Activated CD4-positive, alpha-beta T cell treated with anti-CD3 and anti-CD28 coated beads for 36 hours (primary cell): Measurements from ENCODE around the gene SPEM1. TPM values are rescaled to one million over a fixed set of nuclear protein-coding genes. Genes with fewer than 3 reads are reported as not detected.
A peak's percentile ranks its signal among the peaks of the same experiment; 100 is the strongest.
"Not testable (repeated sequence)": the region's sequence is repeated elsewhere in the genome, so short reads cannot be mapped to it uniquely, and the experiment has no call there.

Experiments used
- ATAC-seq: fragments of 200-7000 bp; cut with Tn5 transposase; one replicate; pipeline ENCODE4 v1.10.0; 2021; ENCODE audit warnings: mild to moderate bottlenecking, moderate library complexity
- CTCF ChIA-PET: fragments of 350-600 bp; sonication (Branson Sonifier 250); formaldehyde crosslinking; loops from one replicate; lab custom pipeline; 2021; ENCODE audit warnings: antibody characterized with exemption; lab: Charles Lee
- POLR2A ChIA-PET: fragments of 350-600 bp; sonication (Branson Sonifier 250); formaldehyde crosslinking; loops from one replicate; lab custom pipeline; 2021; ENCODE audit warnings: antibody characterized with exemption, inconsistent platforms; lab: Charles Lee
- DNase-seq: peaks from one replicate; pipeline ENCODE4 v3.0.0-alpha.2; 2020
- H3K27ac Mint-ChIP-seq: one replicate; pipeline ENCODE4 v1.8.0; 2021; ENCODE audit warnings: mixed read lengths
- H3K27me3 Mint-ChIP-seq: one replicate; pipeline ENCODE4 v1.8.0; 2021; ENCODE audit warnings: mixed read lengths
- H3K36me3 Mint-ChIP-seq: one replicate; pipeline ENCODE4 v1.8.0; 2021; ENCODE audit warnings: low read depth, mixed read lengths
- H3K4me1 Mint-ChIP-seq: one replicate; pipeline ENCODE4 v1.8.0; 2021; ENCODE audit warnings: mixed read lengths
- H3K4me3 Mint-ChIP-seq: one replicate; pipeline ENCODE4 v1.8.0; 2021; ENCODE audit warnings: mild to moderate bottlenecking, moderate library complexity, mixed read lengths
- H3K9me3 Mint-ChIP-seq: one replicate; pipeline ENCODE4 v1.8.0; 2021; ENCODE audit warnings: low read depth, mixed read lengths
- intact Hi-C, 2 experiments: fragments of 100-400 bp; cut with DNase I in 1 of 2; cut with micrococcal nuclease in 1 of 2; formaldehyde crosslinking; loops; one replicate each; pipeline versions ENCODE4 v1.14.2 to v1.15.1; 2022 to 2024; cut with DNase I, micrococcal nuclease
- total RNA-seq, 2 experiments: library from RNA; stranded (reverse); gene quantifications; one replicate each; pipeline ENCODE4 v1.2.3, GENCODE V29; 2021

SPEM1 gene
- total RNA-seq, 2 experiments from 2014 or later = not detected

- ChIA-PET CTCF (interaction anchor here (0.5 to 1.1 kb wide), 3 partner anchors 9 to 120 kb away, joined by 3 to 4 read pairs (median 3); no protein-coding TSS in a partner anchor), POLR2A (no interaction called here)
- DNase-seq (no peak), ATAC-seq (no peak)
- intact Hi-C loops = no loop called here
- peaks cover 9% of the 10 kb centered on the region for H3K4me1 Mint-ChIP-seq
- peaks cover 17% of the 10 kb centered on the region for H3K36me3 Mint-ChIP-seq
- no peak overlapping the region for H3K4me3 Mint-ChIP-seq
- no peaks in the 10 kb centered on the region for H3K27me3 Mint-ChIP-seq
- H3K27ac Mint-ChIP-seq = no peak overlapping the region
- H3K9me3 Mint-ChIP-seq = no peaks in the 10 kb centered on the region
Observed at GRCh38 chr17:7462474-7463371, 42.6 kb downstream of the SPEM1 start.

- intact Hi-C loops = no loop called here
- Mint-ChIP-seq H3K9me3 (no peaks in the 10 kb centered on the region), H3K4me3 (no peak overlapping the region), H3K27me3 (no peaks in the 10 kb centered on the region), H3K27ac (no peak overlapping the region), H3K36me3 (peaks cover 17% of the 10 kb centered on the region), H3K4me1 (peaks cover 10% of the 10 kb centered on the region)
- ATAC-seq (no peak), DNase-seq (no peak)
- CTCF ChIA-PET = interaction anchor here (1.1 kb wide), 1 partner anchor 19 kb away, joined by 3 read pairs; no protein-coding TSS in a partner anchor
- POLR2A ChIA-PET = interaction anchor here (0.6 to 0.8 kb wide), 2 partner anchors 13 to 92 kb away, joined by 3 read pairs; no protein-coding TSS in a partner anchor
Observed at GRCh38 chr17:7463372-7463846, 43.3 kb downstream of the SPEM1 start.

DNA sequence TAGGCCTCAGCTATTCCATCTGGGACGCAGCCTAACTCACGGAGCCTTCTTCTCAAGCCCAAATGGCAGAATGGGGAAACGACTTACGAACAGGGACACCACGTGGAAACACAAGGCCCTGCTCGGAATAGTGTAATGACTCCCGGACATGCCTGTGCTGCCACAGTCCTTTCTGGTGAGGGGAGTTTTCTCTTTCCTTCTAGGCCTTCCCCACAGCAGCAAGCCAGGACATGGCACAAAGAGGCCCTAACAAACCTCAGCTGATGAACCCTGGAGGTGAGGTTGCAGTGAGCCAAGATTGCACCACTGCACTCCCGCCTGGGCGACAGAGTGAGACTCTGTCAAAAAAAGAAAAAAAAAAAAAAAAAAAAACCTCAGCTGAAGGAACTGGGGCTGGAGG lies 44.0 kb downstream of the SPEM1 start:
- ATAC-seq = no peak
- Mint-ChIP-seq H3K9me3 (no peaks in the 10 kb centered on the region), H3K4me3 (no peak overlapping the region), H3K4me1 (peaks cover 10% of the 10 kb centered on the region), H3K27ac (no peak overlapping the region), H3K27me3 (no peaks in the 10 kb centered on the region), H3K36me3 (peaks cover 17% of the 10 kb centered on the region)
- no peak for DNase-seq
- ChIA-PET POLR2A (interaction anchor here (0.6 to 0.8 kb wide), 2 partner anchors 12 to 92 kb away, joined by 3 read pairs; no protein-coding TSS in a partner anchor), CTCF (interaction anchor here (0.6 to 1.1 kb wide), 2 partner anchors 20 to 85 kb away, joined by 3 to 4 read pairs; no protein-coding TSS in a partner anchor)
- intact Hi-C loops = no loop called here

DNA sequence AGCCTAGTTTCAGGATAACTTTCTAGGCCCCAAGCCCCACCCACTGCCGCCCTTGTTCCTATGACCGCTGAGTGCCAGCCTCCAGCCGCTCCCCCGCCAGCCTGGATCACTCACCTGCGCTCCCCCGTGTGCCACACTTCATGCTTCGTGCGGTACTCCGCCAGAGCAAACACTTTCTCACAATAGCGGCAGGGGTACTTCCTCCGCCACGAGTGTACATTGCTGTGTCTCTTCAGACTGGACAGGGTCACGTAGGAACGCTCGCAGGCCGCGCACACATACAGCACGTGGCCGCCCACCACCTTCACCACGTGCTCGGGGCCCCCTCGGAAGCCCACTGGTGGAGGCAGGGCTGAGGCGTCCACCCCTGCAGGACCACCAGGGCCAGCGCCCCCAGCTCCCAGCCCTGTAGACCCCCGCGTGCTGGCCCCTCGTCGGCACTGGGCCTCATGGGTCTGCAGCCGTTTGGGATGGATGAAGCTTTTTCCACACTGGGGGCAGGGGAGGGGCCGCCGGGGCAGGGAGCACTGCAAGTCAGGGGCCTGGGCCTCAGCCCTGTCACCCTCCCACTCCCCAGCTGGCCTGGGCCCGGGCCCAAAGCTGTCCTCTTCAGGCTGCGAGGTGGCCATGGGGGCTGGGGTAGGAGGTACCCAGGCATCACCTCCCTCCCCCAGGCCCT lies 45.6 kb downstream of the SPEM1 start:
- ChIA-PET POLR2A (interaction anchor here (1.1 kb wide), 1 partner anchor 22 kb away, joined by 3 read pairs; no protein-coding TSS in a partner anchor), CTCF (interaction anchor here (0.9 kb wide), 1 partner anchor 10 kb away, joined by 4 read pairs; no protein-coding TSS in a partner anchor)
- Mint-ChIP-seq H3K9me3 (no peaks in the 10 kb centered on the region), H3K4me3 (no peak overlapping the region), H3K4me1 (peaks cover 10% of the 10 kb centered on the region), H3K27me3 (no peaks in the 10 kb centered on the region), H3K27ac (no peak overlapping the region), H3K36me3 (peaks cover 17% of the 10 kb centered on the region)
- DNase-seq (no peak), ATAC-seq (no peak)
- intact Hi-C loops = no loop called here

DNA sequence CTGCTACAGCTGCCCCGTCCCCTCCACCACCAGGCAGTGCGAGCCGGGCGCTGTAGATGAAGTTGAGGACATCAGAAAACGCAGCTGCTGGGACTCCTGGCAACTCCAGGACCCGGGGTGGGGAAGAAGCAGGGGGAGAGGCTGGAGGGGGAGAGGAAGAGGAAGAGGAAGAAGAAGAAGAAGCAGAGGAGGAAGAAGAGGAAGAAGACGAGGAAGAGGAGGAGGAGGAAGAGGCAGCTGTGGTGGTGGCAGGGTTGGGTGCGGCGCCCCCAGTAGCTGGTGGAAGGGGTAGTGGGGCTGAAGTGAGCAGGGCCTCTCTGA lies 46.2 kb downstream of the SPEM1 start:
- CTCF ChIA-PET = interaction anchor here (0.9 kb wide), 1 partner anchor 10 kb away, joined by 4 read pairs; no protein-coding TSS in a partner anchor
- H3K4me3 Mint-ChIP-seq = no peak overlapping the region

GRCh38 chr17:7466639-7467341 lies 46.7 kb downstream of the SPEM1 start:
- H3K27me3 Mint-ChIP-seq = no peaks in the 10 kb centered on the region
- CTCF ChIA-PET = interaction anchor here (0.9 kb wide), 1 partner anchor 9 kb away, joined by 4 read pairs; no protein-coding TSS in a partner anchor
- peaks cover 14% of the 10 kb centered on the region for H3K36me3 Mint-ChIP-seq
- H3K4me3 Mint-ChIP-seq = no peak overlapping the region
- DNase-seq (no peak), ATAC-seq (no peak)
- H3K4me1 Mint-ChIP-seq = peaks cover 15% of the 10 kb centered on the region
- POLR2A ChIA-PET = interaction anchor here (0.7 to 1.1 kb wide), 3 partner anchors 10 to 89 kb away, joined by 3 to 4 read pairs (median 3); no protein-coding TSS in a partner anchor
- no peaks in the 10 kb centered on the region for H3K9me3 Mint-ChIP-seq
- intact Hi-C loops = no loop called here
- H3K27ac Mint-ChIP-seq = peak overlapping the region; percentile 58

More for the DNA sequence above, 46.2 kb downstream of the SPEM1 start:
- Mint-ChIP-seq H3K36me3 (peaks cover 16% of the 10 kb centered on the region), H3K4me1 (peaks cover 10% of the 10 kb centered on the region), H3K9me3 (no peaks in the 10 kb centered on the region), H3K27ac (no peak overlapping the region), H3K27me3 (no peaks in the 10 kb centered on the region)
- no peak for DNase-seq
- intact Hi-C loops = no loop called here
- POLR2A ChIA-PET = interaction anchor here (0.7 to 1.1 kb wide), 3 partner anchors 10 to 89 kb away, joined by 3 to 4 read pairs (median 3); no protein-coding TSS in a partner anchor
- ATAC-seq = no peak

GRCh38 chr17:7467498-7467897 lies 47.4 kb downstream of the SPEM1 start:
- ATAC-seq (no peak), DNase-seq (no peak)
- ChIA-PET CTCF (no interaction called here), POLR2A (no interaction called here)
- no peak overlapping the region for H3K4me3 Mint-ChIP-seq
- intact Hi-C loops = no loop called here
- H3K9me3 Mint-ChIP-seq = no peaks in the 10 kb centered on the region
- peaks cover 14% of the 10 kb centered on the region for H3K36me3 Mint-ChIP-seq
- H3K27ac Mint-ChIP-seq = peak overlapping the region; percentile 58
- peaks cover 18% of the 10 kb centered on the region for H3K4me1 Mint-ChIP-seq
- no peaks in the 10 kb centered on the region for H3K27me3 Mint-ChIP-seq

DNA sequence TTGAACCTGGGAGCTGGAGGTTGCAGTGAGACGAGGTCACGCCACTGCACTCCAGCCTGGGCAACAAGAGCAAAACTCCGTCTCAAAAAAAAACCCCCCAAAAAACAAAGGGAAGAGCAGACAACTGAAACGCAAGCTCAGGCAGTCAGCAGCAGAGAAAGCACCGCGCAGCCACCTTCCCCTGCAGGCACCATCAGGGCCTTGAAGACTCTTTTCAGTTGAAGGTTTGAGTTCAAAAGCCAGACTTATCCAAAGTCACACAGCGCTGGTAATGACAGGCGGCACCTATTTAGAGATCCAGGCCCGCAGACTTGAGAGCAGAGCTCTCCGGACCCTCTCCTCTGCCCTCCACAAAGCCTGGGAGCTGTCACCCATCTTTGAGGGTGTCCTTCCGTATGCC lies 48.2 kb downstream of the SPEM1 start:
- POLR2A ChIA-PET = no interaction called here
- H3K9me3 Mint-ChIP-seq = no peaks in the 10 kb centered on the region

GRCh38 chr17:7468804-7469389 lies 48.8 kb downstream of the SPEM1 start:
- H3K36me3 Mint-ChIP-seq = peaks cover 13% of the 10 kb centered on the region
- POLR2A ChIA-PET = no interaction called here
- no peak overlapping the region for H3K4me3 Mint-ChIP-seq
- H3K27ac Mint-ChIP-seq = peak overlapping the region; percentile 33
- CTCF ChIA-PET = no interaction called here
- no peaks in the 10 kb centered on the region for H3K27me3 Mint-ChIP-seq
- ATAC-seq = no peak
- peaks cover 18% of the 10 kb centered on the region for H3K4me1 Mint-ChIP-seq
- DNase-seq = no peak
- no peaks in the 10 kb centered on the region for H3K9me3 Mint-ChIP-seq
- intact Hi-C loops = no loop called here

More for the DNA sequence above, 48.2 kb downstream of the SPEM1 start:
- Mint-ChIP-seq H3K4me1 (peaks cover 18% of the 10 kb centered on the region), H3K27ac (no peak overlapping the region), H3K36me3 (peaks cover 14% of the 10 kb centered on the region), H3K4me3 (no peak overlapping the region), H3K27me3 (no peaks in the 10 kb centered on the region)
- intact Hi-C loops = no loop called here
- ATAC-seq = no peak
- no peak for DNase-seq
- CTCF ChIA-PET = no interaction called here

DNA sequence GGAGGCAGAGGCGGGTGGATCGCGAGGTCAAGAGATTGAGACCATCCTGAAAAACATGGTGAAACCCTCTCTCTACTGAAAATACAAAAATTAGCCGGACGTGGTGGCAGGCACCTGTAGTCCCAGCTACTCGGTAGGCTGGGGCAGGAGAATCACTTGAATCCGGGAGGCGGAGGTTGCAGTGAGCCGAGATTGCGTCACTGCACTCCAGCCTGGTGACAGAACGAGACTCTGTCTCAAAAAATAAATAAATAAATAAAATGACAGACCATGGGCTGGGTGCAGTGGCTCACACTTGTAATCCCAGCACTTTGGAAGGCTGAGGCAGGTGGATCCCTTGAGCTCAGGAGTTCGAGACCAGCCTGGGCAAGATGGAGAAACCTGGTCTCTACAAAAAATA lies 49.7 kb downstream of the SPEM1 start:
- CTCF ChIA-PET = interaction anchor here (0.8 to 1.5 kb wide), 3 partner anchors 24 to 33 kb away, joined by 3 to 5 read pairs (median 4); no protein-coding TSS in a partner anchor
- H3K4me1 Mint-ChIP-seq = peaks cover 23% of the 10 kb centered on the region
- H3K9me3 Mint-ChIP-seq, H3K27me3 Mint-ChIP-seq, DNase-seq, POLR2A ChIA-PET, ATAC-seq, intact Hi-C loops, H3K27ac Mint-ChIP-seq, H3K4me3 Mint-ChIP-seq: not testable (repeated sequence)
- H3K36me3 Mint-ChIP-seq = peaks cover 12% of the 10 kb centered on the region
